PC-9 (cell line): ENCODE measurements around the gene PRSS22.

Experiments
- CTCF ChIP-seq: fragments of 200-600 bp; sonication (generic); conservative IDR thresholded peaks from 2 replicates; pipeline ENCODE4 v1.6.1; 2017; ENCODE audit warnings: mixed run types, antibody characterized with exemption, mild to moderate bottlenecking, moderate library complexity
- EZH2 ChIP-seq: fragments of 200-600 bp; sonication (generic); IDR thresholded peaks from 2 replicates; pipeline ENCODE4 v1.8.0; 2017; ENCODE audit warnings: antibody characterized with exemption, low read depth

DNA sequence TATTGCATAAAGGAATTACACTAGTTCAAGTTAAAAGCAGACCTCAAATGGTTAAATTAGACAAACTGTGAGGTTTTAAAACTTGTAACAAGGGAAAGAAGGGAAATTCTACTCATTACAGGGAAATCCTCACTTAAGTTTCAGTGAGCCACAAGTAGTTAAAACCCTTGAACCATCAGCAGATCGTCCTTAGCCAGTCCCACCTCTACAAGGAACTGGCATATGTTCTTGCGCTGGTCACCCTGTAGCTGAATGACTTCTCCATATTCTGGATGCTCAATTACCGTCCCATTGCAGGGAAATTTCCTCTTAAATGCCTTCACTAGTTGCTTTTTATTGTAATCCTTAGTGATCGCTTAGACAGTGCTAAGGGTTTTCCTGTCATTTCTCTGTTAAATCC lies 35.5 kb downstream of the PRSS22 start:
- TF ChIP-seq CTCF (no peak), EZH2 (no peak)
